ENCODE data around the gene SPACA7.

SPACA7 gene

GRCh38 chr13:112376050-112376681 is at the start of gene SPACA7:
Gene SPACA7 (plus strand): TSS chr13:112376355. CDS start chr13:112376386, 31 bp downstream.
- no peak for DNase-seq (ENCODE audit: low read depth)

- DNase-seq (ENCODE audit: low read depth): no peak
Observed at GRCh38 chr13:112326821-112327370, 49.3 kb upstream of the SPACA7 start.

- no peak for DNase-seq (ENCODE audit: low read depth)
Observed at GRCh38 chr13:112328936-112329335, 47.2 kb upstream of the SPACA7 start.

- no peak for DNase-seq (ENCODE audit: low read depth)
Observed at GRCh38 chr13:112329376-112329775, 46.8 kb upstream of the SPACA7 start.

- DNase-seq (ENCODE audit: low read depth): no peak
Observed at GRCh38 chr13:112330066-112330465, 46.1 kb upstream of the SPACA7 start.

- no peak for DNase-seq (ENCODE audit: low read depth)
Observed at GRCh38 chr13:112330479-112331381, 45.4 kb upstream of the SPACA7 start.

GRCh38 chr13:112331675-112332074 is 44.5 kb upstream of the SPACA7 start:
- no peak for DNase-seq (ENCODE audit: low read depth)

- no peak for DNase-seq (ENCODE audit: low read depth)
Observed at GRCh38 chr13:112332727-112333126, 43.4 kb upstream of the SPACA7 start.

GRCh38 chr13:112333756-112334543 is 42.2 kb upstream of the SPACA7 start:
- peak; percentile 6 for DNase-seq (ENCODE audit: low read depth)

- no peak for DNase-seq (ENCODE audit: low read depth)
Observed at GRCh38 chr13:112335135-112335534, 41.0 kb upstream of the SPACA7 start.

- no peak for DNase-seq (ENCODE audit: low read depth)
Observed at GRCh38 chr13:112341446-112341845, 34.7 kb upstream of the SPACA7 start.

GRCh38 chr13:112341976-112342735 is 34.0 kb upstream of the SPACA7 start:
- DNase-seq (ENCODE audit: low read depth): no peak

GRCh38 chr13:112342841-112343361 is 33.3 kb upstream of the SPACA7 start:
- no peak for DNase-seq (ENCODE audit: low read depth)

GRCh38 chr13:112343591-112343990 is 32.6 kb upstream of the SPACA7 start:
- DNase-seq (ENCODE audit: low read depth): no peak

GRCh38 chr13:112345826-112346172 is 30.4 kb upstream of the SPACA7 start:
- DNase-seq (ENCODE audit: low read depth): no peak

GRCh38 chr13:112346173-112346898 is 29.8 kb upstream of the SPACA7 start:
- peak; percentile 1 for DNase-seq (ENCODE audit: low read depth)

GRCh38 chr13:112346899-112347229 is 29.3 kb upstream of the SPACA7 start:
- no peak for DNase-seq (ENCODE audit: low read depth)

- DNase-seq (ENCODE audit: low read depth): no peak
Observed at GRCh38 chr13:112347986-112348385, 28.2 kb upstream of the SPACA7 start.

GRCh38 chr13:112348642-112349345 is 27.4 kb upstream of the SPACA7 start:
- no peak for DNase-seq (ENCODE audit: low read depth)

GRCh38 chr13:112349681-112350080 is 26.5 kb upstream of the SPACA7 start:
- no peak for DNase-seq (ENCODE audit: low read depth)

Data from ELR (cell line).